HG03558 (cell line): ENCODE measurements around the gene HSD17B8.

Source experiments
- ATAC-seq: cut with Tn5 transposase; IDR thresholded peaks from one replicate; pipeline ENCODE4 v1.9.1; 2021; ENCODE audit warnings: moderate number of reproducible peaks; ENCODE audit not compliant: unreplicated experiment; ENCODE audit errors: extremely low read depth

Gene HSD17B8

GRCh38 chr6:33204415-33205190 lies at the start of gene HSD17B8:
Gene HSD17B8, plus strand, starts transcription at chr6:33204655. Its CDS starts 14 bp downstream, at chr6:33204669.
- no peak for ATAC-seq

- no peak for ATAC-seq
Observed at GRCh38 chr6:33156561-33156960, 47.9 kb upstream of the HSD17B8 start.

- no peak for ATAC-seq
Observed at GRCh38 chr6:33156964-33157363, 47.5 kb upstream of the HSD17B8 start.

GRCh38 chr6:33160096-33160495 lies 44.4 kb upstream of the HSD17B8 start:
- no peak for ATAC-seq

GRCh38 chr6:33160728-33161344 lies 43.6 kb upstream of the HSD17B8 start:
- no peak for ATAC-seq

- no peak for ATAC-seq
Observed at GRCh38 chr6:33161354-33162331, 42.8 kb upstream of the HSD17B8 start.

GRCh38 chr6:33163540-33163939 lies 40.9 kb upstream of the HSD17B8 start:
- ATAC-seq = no peak

GRCh38 chr6:33164176-33164575 lies 40.3 kb upstream of the HSD17B8 start:
- no peak for ATAC-seq

- no peak for ATAC-seq
Observed at GRCh38 chr6:33164665-33165373, 39.6 kb upstream of the HSD17B8 start.

GRCh38 chr6:33165581-33166258 lies 38.7 kb upstream of the HSD17B8 start:
- ATAC-seq = no peak

- ATAC-seq = no peak
Observed at GRCh38 chr6:33166363-33166762, 38.1 kb upstream of the HSD17B8 start.

- ATAC-seq = no peak
Observed at GRCh38 chr6:33166811-33167210, 37.6 kb upstream of the HSD17B8 start.

GRCh38 chr6:33167374-33168283 lies 36.8 kb upstream of the HSD17B8 start:
- no peak for ATAC-seq

- ATAC-seq = no peak
Observed at GRCh38 chr6:33168284-33168601, 36.2 kb upstream of the HSD17B8 start.

- ATAC-seq = no peak
Observed at GRCh38 chr6:33168639-33169038, 35.8 kb upstream of the HSD17B8 start.

- no peak for ATAC-seq
Observed at GRCh38 chr6:33169291-33170175, 34.9 kb upstream of the HSD17B8 start.

GRCh38 chr6:33170176-33171015 lies 34.1 kb upstream of the HSD17B8 start:
- no peak for ATAC-seq
